IMR-90 (cell line): ENCODE measurements around the gene ATP8B4. TPM values are rescaled to one million over a fixed set of nuclear protein-coding genes. Genes with fewer than 3 reads are reported as not detected.

Experiments used
- ATAC-seq: fragments of 200-7000 bp; cut with Tn5 transposase; 2 replicates; pipeline ENCODE4 v1.9.1; 2020; ENCODE audit warnings: low read depth, mild to moderate bottlenecking, moderate library complexity
- BruUV-seq: library from RNA; stranded (reverse); fragments of 400-500 nt; replicated peaks from 2 replicates; lab custom pipeline; 2021; lab: Mats Ljungman, UMichigan
- CTCF ChIA-PET: fragments of 300-600 bp; formaldehyde crosslinking; extraction: SDS; loops from one replicate; lab custom pipeline; 2021; ENCODE audit warnings: antibody characterized with exemption; lab: Yijun Ruan, JAX
- POLR2A ChIA-PET: fragments of 300-600 bp; sonication (Branson Sonifier 250); formaldehyde crosslinking; loops from one replicate; lab custom pipeline; 2022; ENCODE audit warnings: antibody characterized with exemption; ENCODE audit not compliant: unreplicated experiment; lab: Charles Lee
- DNase-seq: peaks from one replicate; pipeline ENCODE4 v3.0.0; 2013
- H2AFZ ChIP-seq: replicated peaks from 2 replicates; pipeline ENCODE3; 2013; ENCODE audit warnings: low read length, mild to moderate bottlenecking; ENCODE audit not compliant: poor library complexity
- H2AK5ac ChIP-seq: 2 replicates; pipeline ENCODE4 v1.6.1; 2013; ENCODE audit warnings: low read depth, low read length, inconsistent platforms
- H2AK9ac ChIP-seq: replicated peaks from 2 replicates; pipeline ENCODE3; 2013; ENCODE audit warnings: mild to moderate bottlenecking, low read depth, low read length, moderate library complexity; ENCODE audit not compliant: poor library complexity
- H2BK120ac ChIP-seq: 2 replicates; pipeline ENCODE4 v1.6.1; 2013; ENCODE audit warnings: low read depth, low read length, inconsistent platforms
- H2BK15ac ChIP-seq: 3 replicates; pipeline ENCODE4 v1.6.1; 2013; ENCODE audit warnings: low read depth, low read length, inconsistent platforms
- H2BK20ac ChIP-seq: 2 replicates; pipeline ENCODE4 v1.6.1; 2013; ENCODE audit warnings: low read depth, mild to moderate bottlenecking, inconsistent platforms, low read length, moderate library complexity
- H2BK5ac ChIP-seq: 2 replicates; pipeline ENCODE4 v1.6.1; 2013; ENCODE audit warnings: mild to moderate bottlenecking, low read depth, low read length, inconsistent platforms; ENCODE audit not compliant: poor library complexity, severe bottlenecking
- H3K14ac ChIP-seq: replicated peaks from 2 replicates; pipeline ENCODE4 v1.6.1; 2013; ENCODE audit warnings: low read depth, low read length, inconsistent platforms
- H3K18ac ChIP-seq: 2 replicates; pipeline ENCODE4 v1.6.1; 2013; ENCODE audit warnings: low read depth, low read length, control low read depth
- H3K23ac ChIP-seq: 2 replicates; pipeline ENCODE4 v1.6.1; 2013; ENCODE audit warnings: low read depth, low read length, inconsistent platforms
- H3K27ac ChIP-seq: 2 replicates; pipeline ENCODE4 v1.5.1; 2013; ENCODE audit warnings: mild to moderate bottlenecking, control low read depth, low read length; ENCODE audit not compliant: insufficient read depth
- H3K27me3 ChIP-seq: 2 replicates; pipeline ENCODE4 v1.6.1; 2013; ENCODE audit warnings: low read length; ENCODE audit not compliant: control insufficient read depth, insufficient read depth
- H3K36me3 ChIP-seq: 2 replicates; pipeline ENCODE4 v1.6.1; 2013; ENCODE audit warnings: low read length, mixed read lengths; ENCODE audit not compliant: control insufficient read depth, insufficient read depth
- H3K4ac ChIP-seq: 2 replicates; pipeline ENCODE4 v1.6.1; 2013; ENCODE audit warnings: low read depth, low read length, inconsistent platforms
- H3K4me1 ChIP-seq: 2 replicates; pipeline ENCODE4 v1.6.1; 2013; ENCODE audit warnings: low read length, mixed read lengths; ENCODE audit not compliant: control insufficient read depth, insufficient read depth
- H3K4me2 ChIP-seq: 2 replicates; pipeline ENCODE4 v1.6.1; 2013; ENCODE audit warnings: low read depth, mild to moderate bottlenecking, control low read depth, low read length, moderate library complexity
- H3K4me3 ChIP-seq: 2 replicates; pipeline ENCODE4 v1.5.1; 2013; ENCODE audit warnings: low read depth, mild to moderate bottlenecking, control low read depth, low read length, moderate library complexity; ENCODE audit not compliant: insufficient read depth
- H3K56ac ChIP-seq: 2 replicates; pipeline ENCODE4 v1.6.1; 2013; ENCODE audit warnings: low read length, inconsistent platforms; ENCODE audit not compliant: insufficient read depth; ENCODE audit errors: extremely low read depth
- H3K79me1 ChIP-seq, 2 experiments: 2 replicates each; pipeline ENCODE4 v1.6.1; 2013; ENCODE audit warnings: low read length in 2 of 2, inconsistent platforms in 1 of 2, low read depth in 1 of 2
- H3K9ac ChIP-seq: 2 replicates; pipeline ENCODE4 v1.6.1; 2013; ENCODE audit warnings: low read depth, low read length, control low read depth
- H3K9me1 ChIP-seq: 2 replicates; pipeline ENCODE4 v1.6.1; 2013; ENCODE audit warnings: low read length, inconsistent platforms; ENCODE audit not compliant: insufficient read depth
- H3K9me3 ChIP-seq: 2 replicates; pipeline ENCODE4 v1.6.1; 2013; ENCODE audit warnings: low read length; ENCODE audit not compliant: control insufficient read depth, insufficient read depth
- H4K20me1 ChIP-seq: 2 replicates; pipeline ENCODE4 v1.6.1; 2013; ENCODE audit warnings: low read length, inconsistent platforms; ENCODE audit not compliant: insufficient read depth
- H4K5ac ChIP-seq: 2 replicates; pipeline ENCODE4 v1.6.1; 2013; ENCODE audit warnings: mild to moderate bottlenecking, low read depth, low read length, control low read depth
- H4K8ac ChIP-seq, 2 experiments: 2 replicates each; pipeline ENCODE4 v1.6.1; 2013; ENCODE audit warnings: low read depth in 2 of 2, low read length in 2 of 2, control low read depth in 1 of 2, inconsistent platforms in 1 of 2
- H4K91ac ChIP-seq: 2 replicates; pipeline ENCODE4 v1.6.1; 2013; ENCODE audit warnings: low read depth, low read length, inconsistent platforms; ENCODE audit not compliant: insufficient read depth
- BHLHE40 ChIP-seq: fragments of 150-350 bp; IDR thresholded peaks from 2 replicates; pipeline ENCODE4 v1.6.1; 2016; ENCODE audit warnings: mild to moderate bottlenecking, low read depth, low read length
- CEBPB ChIP-seq: IDR thresholded peaks from 2 replicates; pipeline ENCODE4 v1.6.1; 2012; ENCODE audit warnings: low read depth, low read length, improper control_type of control experiment
- CHD1 ChIP-seq: IDR thresholded peaks from 2 replicates; pipeline ENCODE4 v1.6.1; 2012; ENCODE audit warnings: low read depth, low read length, improper control_type of control experiment
- CTCF ChIP-seq: conservative IDR thresholded peaks from 2 replicates; pipeline ENCODE4 v1.5.1; 2012; ENCODE audit warnings: mild to moderate bottlenecking, low read depth, low read length, improper control_type of control experiment
- ELK1 ChIP-seq: fragments of 150-350 bp; IDR thresholded peaks from 2 replicates; pipeline ENCODE4 v1.6.1; 2016; ENCODE audit warnings: low read depth, mild to moderate bottlenecking, low read length, moderate library complexity, borderline replicate concordance
- FOS ChIP-seq: fragments of 150-350 bp; IDR thresholded peaks from 2 replicates; pipeline ENCODE4 v1.6.1; 2016; ENCODE audit warnings: low read depth, low read length
- MAFK ChIP-seq: IDR thresholded peaks from 2 replicates; pipeline ENCODE4 v1.6.1; 2012; ENCODE audit warnings: low read depth, low read length, improper control_type of control experiment
- MAZ ChIP-seq: IDR thresholded peaks from 2 replicates; pipeline ENCODE4 v1.6.1; 2012; ENCODE audit warnings: low read depth, mild to moderate bottlenecking, low read length, improper control_type of control experiment, moderate library complexity, borderline replicate concordance
- MXI1 ChIP-seq: IDR thresholded peaks from 2 replicates; pipeline ENCODE4 v1.6.1; 2012; ENCODE audit warnings: low read depth, mild to moderate bottlenecking, low read length, moderate library complexity, borderline replicate concordance
- NFE2L2 ChIP-seq: fragments of 150-350 bp; IDR thresholded peaks from 2 replicates; pipeline ENCODE4 v1.6.1; 2016; ENCODE audit warnings: low read depth, mild to moderate bottlenecking, low read length
- POLR2A ChIP-seq: IDR thresholded peaks from 2 replicates; pipeline ENCODE4 v1.6.1; 2012; ENCODE audit warnings: mild to moderate bottlenecking, low read depth, low read length
- RAD21 ChIP-seq: IDR thresholded peaks from 2 replicates; pipeline ENCODE4 v1.6.1; 2012; ENCODE audit warnings: low read length, improper control_type of control experiment
- RCOR1 ChIP-seq: IDR thresholded peaks from 2 replicates; pipeline ENCODE4 v1.6.1; 2012; ENCODE audit warnings: mild to moderate bottlenecking, low read length, improper control_type of control experiment; ENCODE audit not compliant: insufficient replicate concordance
- RFX5 ChIP-seq: IDR thresholded peaks from 2 replicates; pipeline ENCODE4 v1.8.0; 2012; ENCODE audit warnings: low read depth, mild to moderate bottlenecking, low read length, moderate library complexity
- SMC3 ChIP-seq: fragments of 150-350 bp; IDR thresholded peaks from 2 replicates; pipeline ENCODE4 v1.6.1; 2016; ENCODE audit warnings: low read depth, mild to moderate bottlenecking, antibody characterized with exemption, low read length, moderate library complexity
- USF2 ChIP-seq: fragments of 150-350 bp; IDR thresholded peaks from 2 replicates; pipeline ENCODE4 v1.6.1; 2017; ENCODE audit warnings: mild to moderate bottlenecking, antibody characterized with exemption, low read length, low read depth
- WGBS, 2 experiments: methylation state at CpG; one replicate each; pipeline versions ENCODE4 v1.1.5 to v1.1.7; 2013; ENCODE audit warnings: missing lambda C conversion rate in 2 of 2; ENCODE audit not compliant: insufficient read length in 1 of 2; ENCODE audit errors: extremely low coverage in 2 of 2; 5-methylcytosine and 5-hydroxymethylcytosine counted together
- dilution Hi-C: fragments of 300-500 bp; cut with HindIII; formaldehyde crosslinking; loops from one replicate; pipeline ENCODE4 v1.14.3; 2018; ENCODE audit warnings: low sequenced_read_pairs; ENCODE audit not compliant: unreplicated experiment
- in situ Hi-C: fragments of 300-500 bp; cut with MboI; formaldehyde crosslinking; loops from 3 replicates; pipeline ENCODE4 v1.14.3; 2019; ENCODE audit warnings: low sequenced_read_pairs, inconsistent platforms, mixed read lengths
- intact Hi-C: fragments of 100-400 bp; cut with micrococcal nuclease; formaldehyde crosslinking; loops from 2 replicates; pipeline ENCODE4 v1.10.0; 2022
- polyA plus RNA-seq, 3 experiments: library from polyadenylated mRNA; depleted of rRNA; stranded (reverse); fragments of >200 nt; gene quantifications; 2 replicates each; pipeline ENCODE4 v1.2.3, GENCODE V29; 2012; ENCODE audit warnings: low replicate concordance in 1 of 3
- total RNA-seq: library from RNA; depleted of rRNA; stranded (reverse); fragments of >200 nt; gene quantifications from 2 replicates; pipeline ENCODE4 v1.2.3, GENCODE V29; 2012

ATP8B4 gene
- total and polyA plus RNA-seq, 2 of the 4 experiments (the other 2 are of a cell fraction): 0.12 to 0.54 TPM

GRCh38 chr15:49817100-49817499, 301.9 kb downstream of the ATP8B4 start:
- Histone ChIP-seq H3K9ac (no peak overlapping the region), H4K8ac (no peak overlapping the region), H4K91ac (no peak overlapping the region), H2AK9ac (no peak overlapping the region), H3K23ac (no peak overlapping the region), H2BK15ac (no peak overlapping the region), H3K4me2 (no peak overlapping the region), H3K27ac (no peak overlapping the region), H3K4me3 (no peak overlapping the region), H3K27me3 (no peaks in the 10 kb centered on the region), H2AK5ac (no peak overlapping the region; the same call in 1 of the 2 replicates), H3K4me1 (peaks cover 5% of the 10 kb centered on the region; the same call in 1 of the 2 replicates), H4K5ac (0 out of 2 replicates have a peak overlapping the region, but pooled peaks have one; percentile 5), H2AFZ (no peak overlapping the region), H3K14ac (no peak overlapping the region), H3K18ac (no peak overlapping the region), H3K9me3 (no peaks in the 10 kb centered on the region), H2BK5ac (no peak overlapping the region), H3K9me1 (0 out of 2 replicates have a peak, but pooled peaks cover 2% of the 10 kb centered on the region), H2BK20ac (no peak overlapping the region), H3K4ac (no peak overlapping the region), H3K36me3 (no peaks in the 10 kb centered on the region), H3K56ac (no peak overlapping the region), H3K79me1 (no peaks in the 10 kb centered on the region), H4K20me1 (no peaks in the 10 kb centered on the region), H2BK120ac (no peak overlapping the region)
- intact Hi-C loops: no loop called here
- BruUV-seq: no TSS peak
- in situ Hi-C loops: no loop called here
- CTCF ChIA-PET: no interaction called here
- WGBS, 2 experiments: no CpG with 5 or more reads among the region's 2 CpGs
- ATAC-seq (no peak), DNase-seq (no peak)
- dilution Hi-C loops: no loop called here
- TF ChIP-seq CEBPB: no peak
- no peak for TF ChIP-seq RCOR1
- TF ChIP-seq CHD1: no peak
- no peak for TF ChIP-seq MAFK
- TF ChIP-seq RAD21: no peak
- no peak for TF ChIP-seq SMC3
- TF ChIP-seq BHLHE40: no peak
- no peak for TF ChIP-seq MAZ
- no peak for TF ChIP-seq CTCF
- no peak for TF ChIP-seq NFE2L2
- no peak for TF ChIP-seq FOS
- no peak for TF ChIP-seq ELK1
- no peak for TF ChIP-seq USF2
- TF ChIP-seq POLR2A: no peak
- no peak for TF ChIP-seq MXI1
- TF ChIP-seq RFX5: no peak
- POLR2A ChIA-PET: no interaction called here
